ENCODE measurements around the gene KRT76. TPM values are rescaled to one million over a fixed set of nuclear protein-coding genes. Genes with fewer than 3 reads are reported as not detected.

The KRT76 gene
- polyA plus RNA-seq, 1 of the 3 experiments (the other 2 are of a cell fraction) = not detected

DNA sequence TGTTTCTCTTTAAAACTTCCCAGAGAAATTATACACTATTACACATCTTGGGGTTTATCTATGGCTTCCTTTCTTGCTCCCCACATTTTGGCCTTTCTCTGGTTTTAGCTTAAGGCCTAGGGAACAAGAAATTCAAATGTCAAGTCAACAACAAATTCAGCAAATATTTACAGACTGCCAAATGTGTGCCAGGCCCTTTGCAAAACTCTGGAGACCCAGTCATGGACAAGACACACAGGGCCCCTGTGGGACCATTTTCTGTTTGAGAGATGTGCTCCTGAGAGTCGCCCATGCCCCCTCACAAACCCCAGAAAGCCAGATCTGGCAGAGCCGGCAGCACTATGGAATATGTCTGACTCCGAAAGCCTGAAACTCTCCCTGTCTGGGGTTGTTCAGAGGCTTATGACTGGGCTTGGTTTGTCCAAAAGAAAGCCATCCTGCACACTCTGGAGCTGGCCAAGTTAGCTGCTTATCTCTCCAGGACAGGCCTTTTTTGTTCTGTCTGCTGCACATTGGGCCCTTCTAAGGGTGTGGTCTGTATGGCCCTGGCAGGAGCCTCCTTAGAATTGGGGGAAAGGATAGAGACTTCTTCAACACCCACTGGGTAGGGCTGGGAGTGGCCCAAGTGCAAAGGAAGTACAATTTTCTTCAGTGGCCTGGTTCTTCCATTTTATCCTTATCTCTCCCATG is 19.8 kb upstream of the KRT76 start:
- no peak overlapping the region for H3K27ac ChIP-seq (ENCODE audit: low read depth in 2 of 2, low read length in 1 of 2)
- ChIA-PET POLR2A (no interaction called here), CTCF (interaction anchor here (1.0 kb wide), 1 partner anchor 82 kb away, joined by 4 read pairs; no protein-coding TSS in a partner anchor)
- no peaks in the 10 kb centered on the region for H4K20me1 ChIP-seq (ENCODE audit: insufficient read depth)
- no peak for DNase-seq
- TF ChIP-seq, protein P1, sequence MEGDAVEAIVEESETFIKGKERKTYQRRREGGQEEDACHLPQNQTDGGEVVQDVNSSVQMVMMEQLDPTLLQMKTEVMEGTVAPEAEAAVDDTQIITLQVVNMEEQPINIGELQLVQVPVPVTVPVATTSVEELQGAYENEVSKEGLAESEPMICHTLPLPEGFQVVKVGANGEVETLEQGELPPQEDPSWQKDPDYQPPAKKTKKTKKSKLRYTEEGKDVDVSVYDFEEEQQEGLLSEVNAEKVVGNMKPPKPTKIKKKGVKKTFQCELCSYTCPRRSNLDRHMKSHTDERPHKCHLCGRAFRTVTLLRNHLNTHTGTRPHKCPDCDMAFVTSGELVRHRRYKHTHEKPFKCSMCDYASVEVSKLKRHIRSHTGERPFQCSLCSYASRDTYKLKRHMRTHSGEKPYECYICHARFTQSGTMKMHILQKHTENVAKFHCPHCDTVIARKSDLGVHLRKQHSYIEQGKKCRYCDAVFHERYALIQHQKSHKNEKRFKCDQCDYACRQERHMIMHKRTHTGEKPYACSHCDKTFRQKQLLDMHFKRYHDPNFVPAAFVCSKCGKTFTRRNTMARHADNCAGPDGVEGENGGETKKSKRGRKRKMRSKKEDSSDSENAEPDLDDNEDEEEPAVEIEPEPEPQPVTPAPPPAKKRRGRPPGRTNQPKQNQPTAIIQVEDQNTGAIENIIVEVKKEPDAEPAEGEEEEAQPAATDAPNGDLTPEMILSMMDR (IDR thresholded peaks at IDR 0.05) = no peak
- no peak for TF ChIP-seq FOXJ3 (CRISPR knock-in tag; IDR thresholded peaks at IDR 0.05)
- no peak for TF ChIP-seq TAF1 (IDR thresholded peaks at IDR 0.05; ENCODE audit: borderline replicate concordance, low read depth, low read length)
- no peak for TF ChIP-seq POLR2AphosphoS5 (IDR thresholded peaks at IDR 0.05; ENCODE audit: low read depth, low read length)
- TF ChIP-seq ELF1 (IDR thresholded peaks at IDR 0.05) = no peak
- no peak for TF ChIP-seq USF1 (IDR thresholded peaks at IDR 0.05; ENCODE audit: borderline replicate concordance, low read depth)
- TF ChIP-seq MXI1 (IDR thresholded peaks at IDR 0.05; ENCODE audit: low read depth, low read length) = no peak
- H3K4me3 ChIP-seq (ENCODE audit: low read depth in 2 of 2, low read length in 1 of 2) = no peak overlapping the region
- H3K9ac ChIP-seq = no peak overlapping the region
- peaks cover 9% of the 10 kb centered on the region; the same call in 1 of the 2 replicates for H3K27me3 ChIP-seq (ENCODE audit: insufficient read depth)
- peaks cover 3% of the 10 kb centered on the region for H3F3A ChIP-seq (replicated peaks; ENCODE audit: insufficient read depth)
- H3K9me3 ChIP-seq = no peaks in the 10 kb centered on the region
- no peaks in the 10 kb centered on the region for H3K36me3 ChIP-seq (replicated peaks in 1 of 2; ENCODE audit: control insufficient read depth in 1 of 2, insufficient read depth in 2 of 2, low read length in 1 of 2)
- no peaks in the 10 kb centered on the region for H3K79me2 ChIP-seq (ENCODE audit: insufficient read depth)
- no peaks in the 10 kb centered on the region for H3K9me2 ChIP-seq
- no peak overlapping the region for H2AFZ ChIP-seq (ENCODE audit: low read depth)
- 30% methylated on average over 2 of the region's 3 CpGs for WGBS (ENCODE audit: low lambda C conversion rate)
- no peaks in the 10 kb centered on the region for H3K4me1 ChIP-seq (ENCODE audit: control insufficient read depth in 1 of 2, insufficient read depth in 2 of 2, low read depth in 1 of 2, low read length in 1 of 2)
- no peak overlapping the region for H3K4me2 ChIP-seq

- H3K27ac ChIP-seq (ENCODE audit: low read depth in 2 of 2, low read length in 1 of 2) = no peak overlapping the region
- DNase-seq = no peak
These were observed 19.3 kb upstream of the KRT76 start for GRCh38 chr12:52796429-52796794.

More at GRCh38 chr12:52796429-52796794, 19.3 kb upstream of the KRT76 start:
- no peaks in the 10 kb centered on the region for H3K9me3 ChIP-seq
- no peak overlapping the region for H2AFZ ChIP-seq (ENCODE audit: low read depth)
- WGBS (ENCODE audit: low lambda C conversion rate) = 31% methylated on average over 2 of the region's 3 CpGs
- H3K36me3 ChIP-seq (replicated peaks in 1 of 2; ENCODE audit: control insufficient read depth in 1 of 2, insufficient read depth in 2 of 2, low read length in 1 of 2) = no peaks in the 10 kb centered on the region
- H3F3A ChIP-seq (replicated peaks; ENCODE audit: insufficient read depth) = peaks cover 3% of the 10 kb centered on the region
- TF ChIP-seq SMC3 (IDR thresholded peaks at IDR 0.05; ENCODE audit: low read depth, low read length) (no peak), MEF2A (IDR thresholded peaks at IDR 0.05; ENCODE audit: borderline replicate concordance, low read depth) (no peak), RFX5 (IDR thresholded peaks at IDR 0.05; ENCODE audit: low read length) (no peak), NRF1 (IDR thresholded peaks at IDR 0.05; ENCODE audit: low read depth, low read length) (no peak), NFIC (IDR thresholded peaks at IDR 0.05; ENCODE audit: borderline replicate concordance) (no peak), TEAD4 (IDR thresholded peaks at IDR 0.05; ENCODE audit: borderline replicate concordance, insufficient read depth) (no peak), EZH2phosphoT487 (IDR thresholded peaks at IDR 0.05; ENCODE audit: borderline replicate concordance, low read depth) (no peak), REST (IDR thresholded peaks at IDR 0.05; ENCODE audit: low read depth, low read length) (no peak), MAX (IDR thresholded peaks at IDR 0.05; ENCODE audit: low read depth) (no peak), GATA2 (CRISPR knock-in tag; IDR thresholded peaks at IDR 0.05) (no peak), SIN3A (IDR thresholded peaks at IDR 0.05; ENCODE audit: borderline replicate concordance, low read depth, low read length) (no peak), CHD2 (IDR thresholded peaks at IDR 0.05; ENCODE audit: low read length, partially characterized antibody) (no peak)
- TF ChIP-seq, protein P1 (IDR thresholded peaks at IDR 0.05) = no peak
- CTCF ChIA-PET = interaction anchor here (0.9 to 1.0 kb wide), 2 partner anchors 83 to 184 kb away, joined by 3 to 4 read pairs; no protein-coding TSS in a partner anchor
- no peak overlapping the region for H3K9ac ChIP-seq
- H3K9me2 ChIP-seq = no peaks in the 10 kb centered on the region
- POLR2A ChIA-PET = no interaction called here
- H3K4me2 ChIP-seq = no peak overlapping the region
- H3K27me3 ChIP-seq (ENCODE audit: insufficient read depth) = peaks cover 13% of the 10 kb centered on the region; the same call in 1 of the 2 replicates
- no peak overlapping the region for H3K4me3 ChIP-seq (ENCODE audit: low read depth in 2 of 2, low read length in 1 of 2)
- H4K20me1 ChIP-seq (ENCODE audit: insufficient read depth) = no peaks in the 10 kb centered on the region
- no peaks in the 10 kb centered on the region for H3K4me1 ChIP-seq (ENCODE audit: control insufficient read depth in 1 of 2, insufficient read depth in 2 of 2, low read depth in 1 of 2, low read length in 1 of 2)
- H3K79me2 ChIP-seq (ENCODE audit: insufficient read depth) = no peaks in the 10 kb centered on the region

All from SK-N-SH (cell line).